Hindlimb muscle (tissue), 1 donor: Measurements from ENCODE around the gene LSG1. TPM values are rescaled to one million over a fixed set of nuclear protein-coding genes. Genes with fewer than 3 reads are reported as not detected.
"Not testable (repeated sequence)": the region's sequence is repeated elsewhere in the genome, so short reads cannot be mapped to it uniquely, and the experiment has no call there.

Source experiments
- DNase-seq: peaks from one replicate; pipeline ENCODE4 v3.0.0-alpha.2; 2013
- polyA plus RNA-seq: library from polyadenylated mRNA; unstranded; fragments of 120-200 nt; gene quantifications from one replicate; pipeline ENCODE4 v1.2.1, GENCODE V29; 2013; ENCODE audit not compliant: insufficient read length

Gene LSG1
- polyA plus RNA-seq, 1 donor, result 24.5 TPM

DNA sequence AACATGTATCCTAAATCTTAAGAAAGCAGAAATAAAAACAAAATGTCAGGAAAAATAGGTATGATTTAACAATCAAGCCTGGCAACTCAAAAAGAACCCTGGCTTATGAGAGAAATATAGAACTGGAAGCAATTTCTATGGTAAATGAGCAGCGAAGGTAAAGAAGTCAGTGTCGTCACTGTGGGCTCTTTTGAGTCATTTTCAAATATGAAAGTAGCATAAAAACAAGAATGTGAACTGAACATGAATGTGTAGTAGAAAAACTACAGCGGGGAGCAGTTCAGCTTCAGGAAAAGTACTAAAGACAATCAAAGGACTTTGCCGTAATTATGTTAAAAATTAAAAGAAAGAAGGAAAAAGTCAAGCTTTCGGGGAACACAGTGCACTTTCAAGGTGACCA lies 17.5 kb downstream of the LSG1 start:
- no peak for DNase-seq

GRCh38 chr3:194647747-194648146 lies 24.2 kb downstream of the LSG1 start:
- DNase-seq, result no peak

DNA sequence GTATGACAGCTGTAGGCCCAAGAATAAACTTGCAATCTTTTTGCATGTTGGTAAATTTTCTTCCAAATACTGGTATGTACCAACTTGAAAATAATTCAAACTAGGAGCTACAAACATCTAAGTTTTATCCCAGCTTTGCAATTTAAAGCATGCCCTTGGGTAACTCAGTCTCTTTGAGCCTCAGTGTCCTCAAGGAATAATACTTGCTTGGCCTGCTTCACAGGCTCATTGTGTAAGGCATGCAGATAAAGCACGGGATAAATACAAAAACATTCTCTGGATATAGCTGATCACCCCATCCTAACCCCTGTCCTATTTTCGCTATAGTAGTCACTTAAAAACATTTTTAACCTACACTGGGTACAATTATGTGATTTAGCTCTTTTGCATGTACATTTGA lies 29.2 kb downstream of the LSG1 start:
- no peak for DNase-seq

GRCh38 chr3:194640829-194641228 lies 31.2 kb downstream of the LSG1 start:
- no peak for DNase-seq

- DNase-seq, result no peak
Observed at GRCh38 chr3:194638991-194639605, 32.9 kb downstream of the LSG1 start.

DNA sequence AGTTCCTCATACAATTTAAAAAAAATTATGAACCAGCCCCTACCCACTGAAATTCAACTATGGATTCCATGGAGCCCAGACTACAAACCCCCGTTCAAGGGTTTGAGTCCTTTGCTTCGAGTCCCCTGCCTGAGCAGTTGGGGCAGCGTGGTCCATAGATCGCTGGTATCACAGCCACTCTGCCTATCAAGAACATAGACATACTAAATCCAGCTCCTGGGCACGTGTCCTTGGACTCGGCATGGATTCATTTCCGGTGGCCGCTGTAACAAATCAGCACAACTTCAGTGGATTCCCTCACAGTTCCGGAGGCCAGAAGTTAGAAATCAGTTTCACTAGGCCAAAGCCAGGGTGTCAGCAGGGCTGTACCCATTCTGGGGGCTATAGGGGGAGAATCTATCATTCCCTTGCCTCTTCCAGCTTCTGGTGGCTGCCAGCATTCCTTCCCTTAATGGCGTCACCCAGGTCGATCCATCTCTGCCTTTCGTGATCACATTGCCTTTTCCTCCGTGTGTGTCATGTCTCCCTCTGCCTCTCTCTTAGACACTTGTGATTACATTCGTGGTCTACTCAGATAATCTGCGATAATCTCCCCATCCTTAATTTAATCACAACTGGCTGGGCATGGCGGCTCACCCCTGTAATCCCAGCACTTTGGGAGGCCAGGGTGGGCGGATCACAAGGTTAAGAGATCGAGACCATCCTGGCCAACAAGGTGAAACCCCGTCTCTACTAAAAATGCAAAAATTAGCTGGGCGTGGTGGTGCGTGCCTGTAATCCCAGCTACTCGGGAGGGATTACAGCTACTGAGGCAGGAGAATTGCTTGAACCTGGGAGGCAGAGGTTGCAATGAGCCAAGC lies 34.2 kb downstream of the LSG1 start:
- DNase-seq, result no peak

DNA sequence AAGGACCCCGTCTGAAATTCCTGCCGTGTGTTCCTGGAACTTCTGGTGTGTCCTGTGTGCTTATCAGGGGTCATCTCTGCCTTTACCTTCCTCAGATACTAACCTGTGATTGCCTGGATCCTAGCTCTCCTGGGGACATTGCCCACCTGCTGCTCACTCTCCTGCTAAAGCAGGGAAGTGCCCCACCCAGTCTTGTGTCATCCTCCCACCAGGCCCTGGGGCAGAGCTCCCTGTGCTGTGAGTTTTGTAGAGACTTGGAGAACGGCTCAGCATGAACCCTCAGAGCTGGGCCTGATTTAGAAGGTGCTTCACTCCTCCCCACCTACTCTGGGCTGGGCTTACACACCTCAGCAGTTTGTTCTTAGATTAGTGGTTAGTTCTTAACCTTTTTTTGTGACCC lies 34.9 kb downstream of the LSG1 start:
- no peak for DNase-seq

DNA sequence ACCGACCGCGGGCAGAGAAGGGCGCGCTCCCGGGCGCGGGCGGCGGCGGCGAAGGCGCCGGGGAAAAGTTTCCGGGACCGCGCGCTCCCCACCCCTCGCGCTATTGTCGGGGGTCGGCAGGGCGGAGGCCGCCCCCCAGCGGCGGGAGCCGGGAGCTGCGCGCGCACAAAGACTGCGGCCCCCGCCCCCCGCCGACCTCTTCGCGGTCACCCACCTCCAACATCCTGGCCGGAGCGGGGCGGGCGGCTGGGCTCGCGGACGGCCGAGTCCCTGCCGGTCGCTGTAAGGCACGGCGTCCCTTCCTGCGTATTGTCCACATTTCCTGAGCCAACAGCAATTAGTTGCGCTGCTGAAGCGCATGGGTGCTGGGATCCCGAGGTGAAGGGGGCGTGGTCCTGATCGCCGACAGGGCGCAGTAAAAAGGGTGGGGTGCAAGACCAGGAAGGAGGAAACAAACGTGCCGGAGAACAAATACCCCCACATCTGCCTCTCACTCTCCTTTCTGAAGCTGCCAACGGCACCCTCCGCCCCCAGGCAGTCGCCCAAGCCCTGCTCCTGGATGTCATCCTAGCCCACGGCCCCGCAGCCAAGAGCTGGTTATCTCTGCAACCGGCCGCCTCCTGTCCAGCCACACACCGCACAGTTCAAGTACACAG lies 38.5 kb downstream of the LSG1 start, which contains the start of gene TMEM44:
TMEM44 (minus strand) TSS at position 71 of the 656 bp plus-strand sequence. CDS start 204 bp downstream, outside the sequence.
- DNase-seq, result peak; percentile 78

DNA sequence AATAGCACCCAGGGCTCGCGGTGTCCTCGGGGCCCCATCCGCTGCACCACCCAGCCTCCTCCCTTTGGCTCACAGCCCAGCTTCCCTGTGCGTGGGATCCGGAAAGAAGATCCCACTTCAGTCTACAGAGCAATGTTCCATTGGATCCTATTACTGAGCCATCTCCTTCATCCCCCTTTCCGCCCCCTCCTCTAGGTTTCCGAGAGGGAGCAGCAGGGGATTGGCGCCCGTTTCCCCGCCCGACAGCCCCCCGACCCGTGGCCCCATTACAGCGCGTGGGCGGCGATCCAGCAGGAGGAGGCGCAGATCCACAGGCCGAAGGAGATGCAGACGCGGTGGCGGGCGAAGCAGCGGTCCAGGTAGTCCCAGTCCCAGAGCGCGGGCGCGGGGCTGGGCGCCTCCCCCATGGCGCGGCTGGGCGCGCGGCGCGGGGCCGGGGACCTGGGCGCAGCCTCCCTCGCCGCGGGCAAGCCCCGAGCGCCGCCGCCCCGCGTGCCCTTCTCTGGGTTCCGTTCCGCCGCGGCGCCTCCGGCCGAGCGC lies 39.1 kb downstream of the LSG1 start:
- peak; percentile 53 for DNase-seq

- DNase-seq, result no peak
Observed at GRCh38 chr3:194632226-194632808, 39.7 kb downstream of the LSG1 start.

DNA sequence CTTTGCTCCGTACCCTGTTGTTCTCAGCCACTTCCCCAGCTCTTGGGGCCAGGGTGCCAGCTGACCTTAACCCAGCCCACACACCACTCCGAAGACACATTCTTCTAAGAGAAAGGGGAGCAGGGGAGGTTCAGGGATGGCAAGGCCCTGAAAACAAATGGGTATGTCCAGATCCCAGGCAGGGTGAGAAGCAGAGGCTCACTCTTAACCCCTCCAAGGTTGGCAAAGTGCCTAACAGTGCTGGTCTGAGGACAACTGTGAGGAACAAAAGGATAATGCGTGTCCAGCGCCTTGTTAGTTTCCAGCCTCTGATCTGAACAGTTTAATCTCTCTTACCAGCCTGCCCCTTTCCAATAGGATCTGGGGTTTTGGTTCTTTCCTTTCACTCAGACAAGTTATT lies 40.3 kb downstream of the LSG1 start:
- no peak for DNase-seq

DNA sequence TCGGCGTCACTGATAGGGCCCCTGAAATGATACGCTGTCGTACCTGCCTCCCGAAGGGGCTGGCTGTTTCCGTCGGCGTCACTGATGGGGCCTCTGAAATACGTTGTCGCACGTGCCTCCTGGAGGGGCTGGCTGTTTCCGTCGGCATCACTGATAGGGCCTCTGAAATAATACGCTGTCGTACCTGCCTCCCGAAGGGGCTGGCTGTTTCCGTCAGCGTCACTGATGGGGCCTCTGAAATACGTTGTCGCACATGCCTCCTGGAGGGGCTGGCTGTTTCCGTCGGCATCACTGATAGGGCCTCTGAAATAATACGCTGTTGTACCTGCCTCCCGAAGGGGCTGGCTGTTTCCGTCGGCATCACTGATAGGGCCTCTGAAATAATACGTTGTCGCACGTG lies 41.3 kb downstream of the LSG1 start:
- DNase-seq, result not testable (repeated sequence)

- no peak for DNase-seq
Observed at GRCh38 chr3:194624956-194625355, 47.0 kb downstream of the LSG1 start.

- no peak for DNase-seq
Observed at GRCh38 chr3:194623449-194624290, 48.3 kb downstream of the LSG1 start.

- DNase-seq, result no peak
Observed at GRCh38 chr3:194622621-194623340, 49.2 kb downstream of the LSG1 start.

GRCh38 chr3:194621947-194622346 lies 50.0 kb downstream of the LSG1 start:
- DNase-seq, result no peak

DNA sequence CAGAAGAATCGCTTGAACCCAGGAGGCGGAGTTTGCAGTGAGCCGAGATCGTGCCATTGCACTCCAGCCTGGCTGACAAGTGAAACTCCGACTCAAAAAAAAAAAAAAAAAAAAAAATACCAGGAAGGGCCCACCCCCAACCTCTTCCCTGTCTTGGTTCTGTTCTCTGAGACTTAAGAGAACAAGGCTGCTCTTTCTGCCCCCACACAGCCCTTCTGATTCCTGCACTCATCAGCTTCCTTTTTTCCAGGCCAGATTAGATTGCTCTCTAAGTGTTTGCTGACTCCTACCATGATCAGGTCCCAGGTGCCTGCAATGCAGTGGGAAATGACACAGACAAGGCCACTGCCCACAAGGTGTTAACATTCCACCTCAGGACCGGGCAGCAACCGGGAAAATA lies 51.8 kb downstream of the LSG1 start:
- DNase-seq, result no peak

- no peak for DNase-seq
Observed at GRCh38 chr3:194619741-194620140, 52.2 kb downstream of the LSG1 start.

GRCh38 chr3:194618858-194619608 lies 53.0 kb downstream of the LSG1 start:
- no peak for DNase-seq

DNA sequence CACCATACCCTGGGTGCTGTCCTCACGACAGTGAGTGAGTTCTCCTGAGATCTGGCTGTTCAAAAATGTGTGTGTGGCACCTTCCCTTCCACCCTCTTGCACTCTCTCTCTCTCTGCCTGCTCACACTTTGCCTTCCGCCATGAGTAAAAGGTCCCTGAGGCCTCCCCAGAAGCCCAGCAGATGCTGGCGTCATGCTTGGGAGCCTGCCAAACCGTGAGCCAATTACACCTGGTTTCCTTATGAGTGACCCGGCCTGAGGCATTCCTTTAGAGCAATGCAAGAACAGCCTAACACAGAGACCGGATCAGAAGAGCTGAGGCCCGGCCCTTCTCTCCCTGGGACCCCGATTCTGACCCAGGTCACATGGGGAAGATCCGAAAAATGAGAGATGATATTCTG lies 54.2 kb downstream of the LSG1 start:
- DNase-seq, result no peak
